Large intestine (tissue), 3 donors: Measurements from ENCODE around the gene ANKMY2. TPM values are rescaled to one million over a fixed set of nuclear protein-coding genes. Genes with fewer than 3 reads are reported as not detected.
"Not testable (repeated sequence)": the region's sequence is repeated elsewhere in the genome, so short reads cannot be mapped to it uniquely, and the experiment has no call there.

Source experiments
- DNase-seq, 2 donors: peaks; one replicate each; pipeline versions ENCODE4 v3.0.0 to v3.0.0-alpha.2; 2013
- H3K27ac ChIP-seq: one replicate; pipeline ENCODE4 v1.5.1; 2013; ENCODE audit warnings: low read length
- H3K27me3 ChIP-seq: 2 replicates; pipeline ENCODE4 v1.6.1; 2013; ENCODE audit warnings: low read length; ENCODE audit not compliant: control insufficient read depth, insufficient read depth
- H3K36me3 ChIP-seq: 2 replicates; pipeline ENCODE4 v1.6.1; 2013; ENCODE audit warnings: low read length; ENCODE audit not compliant: control insufficient read depth, insufficient read depth
- H3K4me1 ChIP-seq: one replicate; pipeline ENCODE4 v1.6.1; 2013; ENCODE audit warnings: low read length; ENCODE audit not compliant: control insufficient read depth, insufficient read depth
- H3K4me3 ChIP-seq: one replicate; pipeline ENCODE4 v1.5.1; 2013; ENCODE audit warnings: low read length
- H3K9me3 ChIP-seq: one replicate; pipeline ENCODE4 v1.6.1; 2013; ENCODE audit warnings: mild to moderate bottlenecking, low read depth, low read length, moderate library complexity; ENCODE audit not compliant: control insufficient read depth
- WGBS: methylation state at CpG from one replicate; pipeline ENCODE4 v1.1.5; 2013; ENCODE audit warnings: low lambda C conversion rate; ENCODE audit not compliant: insufficient coverage; 5-methylcytosine and 5-hydroxymethylcytosine counted together
- polyA plus RNA-seq: library from polyadenylated mRNA; unstranded; fragments of 120-200 nt; gene quantifications from one replicate; pipeline ENCODE4 v1.2.1, GENCODE V29; 2013

ANKMY2 gene
- polyA plus RNA-seq, 1 donor, result 34.0 TPM

- H3K27me3 ChIP-seq, result no peaks in the 10 kb centered on the region
- peaks cover 72% of the 10 kb centered on the region for H3K36me3 ChIP-seq
- no peak overlapping the region for H3K4me3 ChIP-seq
- H3K9me3 ChIP-seq, result no peaks in the 10 kb centered on the region
- H3K4me1 ChIP-seq, result peaks cover 6% of the 10 kb centered on the region
- H3K27ac ChIP-seq, result no peak overlapping the region
- no peak for DNase-seq
Measured at GRCh38 chr7:16603633-16604032, 41.9 kb downstream of the ANKMY2 start.

- peaks cover 12% of the 10 kb centered on the region for H3K4me1 ChIP-seq
- WGBS, result no CpG with 5 or more reads among the region's 7 CpGs
- no peak overlapping the region for H3K4me3 ChIP-seq
- no peaks in the 10 kb centered on the region for H3K9me3 ChIP-seq
- no peaks in the 10 kb centered on the region for H3K27me3 ChIP-seq
- H3K36me3 ChIP-seq, result peaks cover 60% of the 10 kb centered on the region
- peak in 1 of 2 donors; percentile 46 for DNase-seq
- peak overlapping the region; percentile 63 for H3K27ac ChIP-seq
Measured at GRCh38 chr7:16599860-16600259, 45.7 kb downstream of the ANKMY2 start.

GRCh38 chr7:16598015-16598414 lies 47.5 kb downstream of the ANKMY2 start:
- peaks cover 12% of the 10 kb centered on the region for H3K4me1 ChIP-seq
- WGBS, result no CpG with 5 or more reads among the region's 4 CpGs
- no peak overlapping the region for H3K27ac ChIP-seq
- no peak for DNase-seq
- H3K27me3 ChIP-seq, result no peaks in the 10 kb centered on the region
- H3K36me3 ChIP-seq, result peaks cover 43% of the 10 kb centered on the region
- H3K9me3 ChIP-seq, result no peaks in the 10 kb centered on the region
- H3K4me3 ChIP-seq, result no peak overlapping the region

GRCh38 chr7:16595596-16595995 lies 50.0 kb downstream of the ANKMY2 start:
- Histone ChIP-seq H3K36me3 (peaks cover 21% of the 10 kb centered on the region), H3K27ac (peak overlapping the region; percentile 33), H3K4me1 (peaks cover 21% of the 10 kb centered on the region)
- 7% methylated on average over 2 of the region's 4 CpGs for WGBS
- H3K4me3 ChIP-seq, H3K9me3 ChIP-seq, DNase-seq, H3K27me3 ChIP-seq: not testable (repeated sequence)

- Histone ChIP-seq H3K4me1 (peaks cover 19% of the 10 kb centered on the region), H3K27me3 (no peaks in the 10 kb centered on the region), H3K36me3 (peaks cover 13% of the 10 kb centered on the region), H3K4me3 (no peak overlapping the region), H3K9me3 (no peaks in the 10 kb centered on the region), H3K27ac (no peak overlapping the region)
- no CpG with 5 or more reads among the region's 1 CpG for WGBS
- no peak for DNase-seq
Measured at GRCh38 chr7:16594676-16595075, 50.9 kb downstream of the ANKMY2 start.

GRCh38 chr7:16594061-16594460 lies 51.5 kb downstream of the ANKMY2 start:
- no peak overlapping the region for H3K4me3 ChIP-seq
- no peak overlapping the region for H3K27ac ChIP-seq
- peaks cover 12% of the 10 kb centered on the region for H3K36me3 ChIP-seq

GRCh38 chr7:16592395-16592794 lies 53.2 kb downstream of the ANKMY2 start:
- WGBS, result no CpG with 5 or more reads among the region's 3 CpGs
- H3K9me3 ChIP-seq, result no peaks in the 10 kb centered on the region
- DNase-seq, result no peak
- no peak overlapping the region for H3K4me3 ChIP-seq
- no peaks in the 10 kb centered on the region for H3K27me3 ChIP-seq
- no peak overlapping the region for H3K27ac ChIP-seq
- H3K36me3 ChIP-seq, result no peaks in the 10 kb centered on the region
- H3K4me1 ChIP-seq, result peaks cover 15% of the 10 kb centered on the region

More at GRCh38 chr7:16594061-16594460, 51.5 kb downstream of the ANKMY2 start:
- Histone ChIP-seq H3K4me1 (peaks cover 18% of the 10 kb centered on the region), H3K27me3 (no peaks in the 10 kb centered on the region), H3K9me3 (no peaks in the 10 kb centered on the region)
- DNase-seq, result no peak

- no CpG with 5 or more reads among the region's 1 CpG for WGBS
- H3K27me3 ChIP-seq, result no peaks in the 10 kb centered on the region
- H3K27ac ChIP-seq, result no peak overlapping the region
- H3K4me3 ChIP-seq, result no peak overlapping the region
- H3K36me3 ChIP-seq, result no peaks in the 10 kb centered on the region
- DNase-seq, result peak; percentile 44 to 72
- peaks cover 7% of the 10 kb centered on the region for H3K9me3 ChIP-seq
- H3K4me1 ChIP-seq, result peaks cover 12% of the 10 kb centered on the region
Measured at GRCh38 chr7:16590424-16590823, 55.1 kb downstream of the ANKMY2 start.

GRCh38 chr7:16589881-16590280 lies 55.7 kb downstream of the ANKMY2 start:
- Histone ChIP-seq H3K4me3 (no peak overlapping the region), H3K9me3 (peaks cover 7% of the 10 kb centered on the region), H3K27me3 (no peaks in the 10 kb centered on the region), H3K4me1 (peaks cover 12% of the 10 kb centered on the region), H3K36me3 (no peaks in the 10 kb centered on the region), H3K27ac (no peak overlapping the region)
- DNase-seq, result no peak
- no CpG with 5 or more reads among the region's 2 CpGs for WGBS

- Histone ChIP-seq H3K27me3 (no peaks in the 10 kb centered on the region), H3K36me3 (no peaks in the 10 kb centered on the region), H3K4me3 (no peak overlapping the region), H3K9me3 (peaks cover 7% of the 10 kb centered on the region), H3K4me1 (peaks cover 12% of the 10 kb centered on the region), H3K27ac (no peak overlapping the region)
- no CpG with 5 or more reads among the region's 6 CpGs for WGBS
- no peak for DNase-seq
Measured at GRCh38 chr7:16587790-16588189, 57.8 kb downstream of the ANKMY2 start.

GRCh38 chr7:16587129-16587528 lies 58.4 kb downstream of the ANKMY2 start:
- no peak for DNase-seq
- no peaks in the 10 kb centered on the region for H3K36me3 ChIP-seq
- no peak overlapping the region for H3K4me3 ChIP-seq
- H3K9me3 ChIP-seq, result peaks cover 7% of the 10 kb centered on the region
- 56% methylated on average over 1 of the region's 3 CpGs for WGBS
- H3K27ac ChIP-seq, result no peak overlapping the region
- peaks cover 9% of the 10 kb centered on the region for H3K4me1 ChIP-seq
- no peaks in the 10 kb centered on the region for H3K27me3 ChIP-seq
